Gastroesophageal sphincter (tissue), 4 donors: Measurements from ENCODE around the gene AK5. TPM values are rescaled to one million over a fixed set of nuclear protein-coding genes. Genes with fewer than 3 reads are reported as not detected.

Experiments used
- ATAC-seq: fragments of 150-250 bp; one replicate; pipeline ENCODE4 v1.9.1; 2016; ENCODE audit warnings: mild to moderate bottlenecking, moderate library complexity
- H3K27ac ChIP-seq, 4 donors: fragments of 200-600 bp; sonication (generic) in 3 of 4; 1 replicate in 3 of 4; 2 replicates in 1 of 4; pipeline ENCODE4 v1.5.1; 2016 to 2019
- H3K27me3 ChIP-seq: fragments of 200-600 bp; sonication (generic); one replicate; pipeline ENCODE4 v1.5.1; 2019
- H3K36me3 ChIP-seq, 2 donors: fragments of 200-600 bp; sonication (generic); one replicate each; pipeline ENCODE4 v1.5.1; 2019; ENCODE audit warnings: control low read depth in 1 of 2
- H3K4me1 ChIP-seq, 3 donors: fragments of 200-600 bp; sonication (generic); 1 replicate in 2 of 3; 2 replicates in 1 of 3; pipeline ENCODE4 v1.5.1; 2016 to 2019; ENCODE audit warnings: control low read depth in 2 of 3
- H3K4me3 ChIP-seq, 2 donors: fragments of 200-600 bp; sonication (generic); one replicate each; pipeline ENCODE4 v1.5.1; 2019; ENCODE audit warnings: mild to moderate bottlenecking in 1 of 2, moderate library complexity in 1 of 2
- H3K9me3 ChIP-seq, 3 donors: fragments of 200-600 bp; sonication (generic); one replicate each; pipeline ENCODE4 v1.5.1; 2017 to 2019; ENCODE audit warnings: control low read depth in 2 of 3
- EP300 ChIP-seq: sonication (generic); formaldehyde crosslinking; IDR thresholded peaks from one replicate; pipeline ENCODE4 v1.6.1; 2017; ENCODE audit warnings: antibody characterized with exemption, mild to moderate bottlenecking
- POLR2A ChIP-seq, 2 donors: fragments of 450-650 bp; IDR thresholded peaks; one replicate each; pipeline ENCODE4 v1.6.1; 2017; ENCODE audit warnings: antibody characterized with exemption in 2 of 2, mild to moderate bottlenecking in 2 of 2, moderate library complexity in 1 of 2
- POLR2AphosphoS5 ChIP-seq: sonication (generic); formaldehyde crosslinking; IDR thresholded peaks from one replicate; pipeline ENCODE4 v1.6.1; 2017; ENCODE audit warnings: antibody characterized with exemption
- WGBS, 2 donors: methylation state at CpG; one replicate each; pipeline ENCODE4 v1.1.5; 2018; ENCODE audit warnings: low coverage in 1 of 2; 5-methylcytosine and 5-hydroxymethylcytosine counted together
- total RNA-seq, 4 donors: library from RNA; depleted of rRNA; stranded (reverse); fragments of >200 nt; gene quantifications; one replicate each; pipeline ENCODE4 v1.1.0, GENCODE V29; 2016
- TF ChIP-seq, protein P1 (sequence below), 4 experiments: fragments of 200-600 bp in 2 of 4; fragments of 450-650 bp in 2 of 4; sonication (generic) in 1 of 4; IDR thresholded peaks; one replicate each; pipeline ENCODE4 v1.5.1; 2017 to 2019; ENCODE audit warnings: antibody characterized with exemption in 4 of 4, mild to moderate bottlenecking in 2 of 4, moderate library complexity in 2 of 4

AK5 gene
- total RNA-seq, 4 donors from 2014 or later, result 0.67 to 5.3 (median 2.7) TPM

GRCh38 chr1:77370161-77370560 lies 88.3 kb downstream of the AK5 start:
- H3K36me3 ChIP-seq, result no peaks in the 10 kb centered on the region
- H3K4me3 ChIP-seq, result no peak overlapping the region
- H3K27me3 ChIP-seq, result no peaks in the 10 kb centered on the region
- no peaks in the 10 kb centered on the region for H3K9me3 ChIP-seq
- H3K4me1 ChIP-seq, result no peaks in the 10 kb centered on the region
- no peak overlapping the region for H3K27ac ChIP-seq
- TF ChIP-seq, protein P1, sequence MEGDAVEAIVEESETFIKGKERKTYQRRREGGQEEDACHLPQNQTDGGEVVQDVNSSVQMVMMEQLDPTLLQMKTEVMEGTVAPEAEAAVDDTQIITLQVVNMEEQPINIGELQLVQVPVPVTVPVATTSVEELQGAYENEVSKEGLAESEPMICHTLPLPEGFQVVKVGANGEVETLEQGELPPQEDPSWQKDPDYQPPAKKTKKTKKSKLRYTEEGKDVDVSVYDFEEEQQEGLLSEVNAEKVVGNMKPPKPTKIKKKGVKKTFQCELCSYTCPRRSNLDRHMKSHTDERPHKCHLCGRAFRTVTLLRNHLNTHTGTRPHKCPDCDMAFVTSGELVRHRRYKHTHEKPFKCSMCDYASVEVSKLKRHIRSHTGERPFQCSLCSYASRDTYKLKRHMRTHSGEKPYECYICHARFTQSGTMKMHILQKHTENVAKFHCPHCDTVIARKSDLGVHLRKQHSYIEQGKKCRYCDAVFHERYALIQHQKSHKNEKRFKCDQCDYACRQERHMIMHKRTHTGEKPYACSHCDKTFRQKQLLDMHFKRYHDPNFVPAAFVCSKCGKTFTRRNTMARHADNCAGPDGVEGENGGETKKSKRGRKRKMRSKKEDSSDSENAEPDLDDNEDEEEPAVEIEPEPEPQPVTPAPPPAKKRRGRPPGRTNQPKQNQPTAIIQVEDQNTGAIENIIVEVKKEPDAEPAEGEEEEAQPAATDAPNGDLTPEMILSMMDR (IDR thresholded peaks at IDR 0.05), result no peak
- TF ChIP-seq EP300 (no peak), POLR2A (IDR thresholded peaks at IDR 0.05) (no peak)
- no peak for ATAC-seq
- WGBS, 2 donors, result 29 to 77% methylated on average over 1 to 2 of the region's 4 CpGs

- WGBS, 2 donors, result 53 to 79% methylated on average over 2 of the region's 2 CpGs
- Histone ChIP-seq H3K9me3 (no peaks in the 10 kb centered on the region), H3K27ac (no peak overlapping the region), H3K36me3 (no peaks in the 10 kb centered on the region), H3K4me1 (no peaks in the 10 kb centered on the region), H3K27me3 (no peaks in the 10 kb centered on the region), H3K4me3 (no peak overlapping the region)
- no peak for ATAC-seq
- TF ChIP-seq, protein P1 (IDR thresholded peaks at IDR 0.05), result no peak
- TF ChIP-seq POLR2AphosphoS5, result no peak
- no peak for TF ChIP-seq EP300
- no peak for TF ChIP-seq POLR2A (IDR thresholded peaks at IDR 0.05)
These were observed 88.9 kb downstream of the AK5 start for GRCh38 chr1:77370583-77371306.

GRCh38 chr1:77371396-77371795 lies 89.6 kb downstream of the AK5 start:
- Histone ChIP-seq H3K4me1 (no peaks in the 10 kb centered on the region), H3K9me3 (no peaks in the 10 kb centered on the region), H3K27ac (no peak overlapping the region), H3K36me3 (no peaks in the 10 kb centered on the region), H3K27me3 (no peaks in the 10 kb centered on the region), H3K4me3 (no peak overlapping the region)
- 20 to 25% methylated on average over 1 of the region's 1 CpG for WGBS, 2 donors
- no peak for ATAC-seq
- TF ChIP-seq EP300, result no peak
- no peak for TF ChIP-seq POLR2A (IDR thresholded peaks at IDR 0.05)
- TF ChIP-seq, protein P1 (IDR thresholded peaks at IDR 0.05), result no peak
- no peak for TF ChIP-seq POLR2AphosphoS5

- no peaks in the 10 kb centered on the region for H3K36me3 ChIP-seq
- H3K4me1 ChIP-seq, result no peaks in the 10 kb centered on the region
- H3K27ac ChIP-seq, result no peak overlapping the region
- TF ChIP-seq, protein P1 (IDR thresholded peaks at IDR 0.05), result no peak
- TF ChIP-seq EP300 (no peak), POLR2A (IDR thresholded peaks at IDR 0.05) (no peak), POLR2AphosphoS5 (no peak)
- H3K9me3 ChIP-seq, result no peaks in the 10 kb centered on the region
- H3K4me3 ChIP-seq, result no peak overlapping the region
- H3K27me3 ChIP-seq, result no peaks in the 10 kb centered on the region
- 80 to 100% methylated on average over 3 of the region's 3 CpGs for WGBS, 2 donors
- ATAC-seq, result no peak
These were observed 91.9 kb downstream of the AK5 start for GRCh38 chr1:77373702-77374101.

DNA sequence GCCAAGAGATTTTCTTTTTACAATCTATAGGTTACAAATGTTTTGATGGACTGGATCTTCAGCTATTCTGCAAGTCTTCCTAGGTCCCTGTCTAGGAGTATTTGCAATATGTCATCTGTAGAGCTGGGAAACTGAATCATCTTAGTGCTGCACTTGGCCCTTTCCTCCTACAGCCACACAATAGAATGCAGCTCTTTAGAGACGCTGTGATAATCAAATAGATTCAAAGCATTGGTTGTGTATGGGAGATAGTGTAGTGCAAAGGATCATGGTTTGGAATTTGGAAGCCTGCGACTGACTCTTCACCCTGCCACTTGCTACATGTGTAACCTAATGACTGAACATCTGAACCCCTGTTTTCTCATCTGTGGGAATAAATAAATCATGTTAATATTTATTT lies 93.7 kb downstream of the AK5 start:
- Histone ChIP-seq H3K36me3 (no peaks in the 10 kb centered on the region), H3K4me1 (no peaks in the 10 kb centered on the region), H3K9me3 (no peaks in the 10 kb centered on the region), H3K27me3 (no peaks in the 10 kb centered on the region), H3K4me3 (no peak overlapping the region), H3K27ac (no peak overlapping the region)
- WGBS, 2 donors, result 40 to 71% methylated on average over 1 to 2 of the region's 2 CpGs
- TF ChIP-seq POLR2AphosphoS5 (no peak), EP300 (no peak), POLR2A (IDR thresholded peaks at IDR 0.05) (no peak)
- TF ChIP-seq, protein P1 (IDR thresholded peaks at IDR 0.05), result no peak
- ATAC-seq, result no peak
